ENCODE measurements around the gene ZFP36L2.

ZFP36L2 gene

DNA sequence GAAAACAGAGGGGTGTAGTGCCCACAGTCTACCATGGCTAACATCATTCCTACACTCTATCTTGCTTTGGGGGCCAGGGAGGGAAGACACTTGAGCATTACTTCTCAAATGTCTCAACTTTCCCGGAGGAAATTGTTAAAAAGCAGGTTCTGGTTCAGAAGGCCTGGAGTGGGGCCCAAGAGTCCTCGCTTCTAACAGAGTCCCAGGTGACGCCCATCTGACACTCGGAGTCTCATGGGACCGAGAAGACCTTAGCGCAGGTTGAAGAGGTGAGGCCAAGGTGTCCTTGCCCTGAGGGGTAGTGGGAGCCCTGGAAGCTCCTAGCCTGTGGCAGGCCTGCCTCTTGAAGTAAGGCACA is 40.1 kb downstream of the ZFP36L2 start:
- DNase-seq (ENCODE audit: low read depth): no peak

DNA sequence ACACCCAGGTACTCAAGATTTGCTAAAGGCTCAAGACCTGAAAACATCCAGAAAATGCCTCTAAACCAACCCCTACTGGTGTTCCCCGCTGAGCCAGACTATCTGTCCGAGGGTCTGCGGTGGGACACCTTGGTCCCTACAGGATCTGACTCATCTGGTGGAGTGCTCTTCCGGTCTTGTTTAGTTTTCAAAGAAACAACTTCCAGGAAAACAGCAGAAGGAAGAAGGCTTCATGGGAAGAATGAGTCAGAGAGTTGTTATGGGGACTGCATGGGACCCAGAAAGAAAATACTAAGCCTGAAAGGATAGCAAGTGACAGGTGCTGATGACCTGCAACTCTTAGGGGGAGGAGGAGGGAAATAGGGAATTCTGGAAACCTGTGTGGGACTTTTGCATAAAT is 41.3 kb downstream of the ZFP36L2 start:
- no peak for DNase-seq (ENCODE audit: low read depth)

DNA sequence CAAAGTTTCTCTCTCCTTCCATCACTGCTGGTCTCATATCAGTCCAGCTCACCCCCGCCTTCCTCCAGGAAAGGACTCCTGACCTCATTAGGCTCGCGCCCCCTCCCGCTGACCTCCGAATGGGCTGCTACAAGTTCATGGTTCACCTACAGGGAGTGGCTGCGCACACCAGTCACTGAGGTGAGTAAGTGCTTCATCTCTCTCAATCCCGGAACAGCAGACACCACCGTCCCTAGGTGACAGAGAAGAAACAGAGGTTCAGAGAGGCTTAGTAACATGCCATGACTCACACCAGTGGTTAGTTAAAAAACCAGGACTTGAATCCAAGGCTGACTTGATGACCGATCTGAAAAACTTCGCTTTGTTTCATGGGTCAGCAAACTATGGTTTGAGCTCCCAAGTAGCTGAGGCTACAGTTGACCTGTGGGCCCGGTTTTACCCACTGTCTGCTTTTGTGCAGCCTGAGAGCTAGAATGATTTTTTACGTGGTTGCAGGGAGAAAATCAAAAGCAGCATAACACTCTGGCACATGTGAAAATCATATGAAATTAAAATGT is 42.0 kb downstream of the ZFP36L2 start:
- DNase-seq (ENCODE audit: low read depth): no peak

DNA sequence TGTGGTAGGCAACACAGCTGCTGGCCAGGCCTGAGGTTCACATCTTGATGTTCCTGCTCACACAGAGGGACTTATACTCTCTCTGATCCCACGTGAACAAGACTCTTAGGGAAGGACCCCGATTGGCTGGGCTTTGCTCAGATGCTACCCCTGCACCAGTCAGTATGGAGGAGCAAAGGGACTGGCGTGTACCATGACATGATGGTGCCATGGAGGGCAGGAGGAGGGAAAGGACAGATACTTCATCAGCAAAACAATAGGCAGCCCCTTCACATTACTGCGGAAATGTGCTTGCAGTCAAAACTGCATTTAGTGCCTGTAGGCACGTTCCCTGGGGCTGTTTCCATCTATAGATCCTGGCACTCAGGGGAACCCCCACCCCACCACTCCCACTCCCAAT is 42.7 kb downstream of the ZFP36L2 start:
- no peak for DNase-seq (ENCODE audit: low read depth)

DNA sequence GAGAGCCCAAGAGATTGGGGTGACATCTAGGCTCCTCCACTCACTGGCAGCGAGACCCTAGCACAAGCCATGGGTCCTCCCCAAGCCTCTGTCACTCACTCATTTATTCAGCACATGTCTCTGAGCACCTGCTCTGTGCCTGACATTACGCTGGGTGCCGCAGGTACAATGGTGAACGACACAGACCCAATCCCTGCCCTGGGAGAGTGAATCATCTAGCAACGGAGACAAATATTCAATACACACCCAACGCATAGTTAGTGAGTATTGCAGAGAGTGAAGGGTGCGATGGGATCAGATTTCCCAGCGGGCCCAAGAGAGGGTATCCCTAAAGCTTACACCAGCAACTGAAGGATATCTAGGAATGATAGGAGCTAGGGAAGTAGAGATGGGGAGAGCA is 45.5 kb downstream of the ZFP36L2 start:
- no peak for DNase-seq (ENCODE audit: low read depth)

DNA sequence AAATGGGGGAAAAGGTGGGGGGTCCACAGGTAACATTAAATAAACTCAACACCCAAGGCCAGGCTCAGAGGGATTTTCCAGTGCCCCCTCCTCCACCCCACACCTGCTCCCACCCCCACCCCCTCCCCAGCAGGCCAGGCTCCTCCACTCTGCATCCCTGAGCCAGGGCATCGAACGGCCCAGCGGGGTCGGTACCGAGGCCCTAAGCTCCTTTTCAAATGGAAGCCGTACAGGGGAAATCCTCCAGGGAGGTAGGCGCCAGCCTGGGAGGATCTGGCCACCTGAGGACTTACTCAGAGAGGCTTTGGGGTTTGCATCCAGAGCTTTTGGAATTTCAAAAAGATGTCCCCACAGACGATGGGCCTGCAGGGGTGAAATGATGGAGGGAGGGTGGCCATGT is 46.5 kb downstream of the ZFP36L2 start:
- DNase-seq (ENCODE audit: low read depth): no peak

DNA sequence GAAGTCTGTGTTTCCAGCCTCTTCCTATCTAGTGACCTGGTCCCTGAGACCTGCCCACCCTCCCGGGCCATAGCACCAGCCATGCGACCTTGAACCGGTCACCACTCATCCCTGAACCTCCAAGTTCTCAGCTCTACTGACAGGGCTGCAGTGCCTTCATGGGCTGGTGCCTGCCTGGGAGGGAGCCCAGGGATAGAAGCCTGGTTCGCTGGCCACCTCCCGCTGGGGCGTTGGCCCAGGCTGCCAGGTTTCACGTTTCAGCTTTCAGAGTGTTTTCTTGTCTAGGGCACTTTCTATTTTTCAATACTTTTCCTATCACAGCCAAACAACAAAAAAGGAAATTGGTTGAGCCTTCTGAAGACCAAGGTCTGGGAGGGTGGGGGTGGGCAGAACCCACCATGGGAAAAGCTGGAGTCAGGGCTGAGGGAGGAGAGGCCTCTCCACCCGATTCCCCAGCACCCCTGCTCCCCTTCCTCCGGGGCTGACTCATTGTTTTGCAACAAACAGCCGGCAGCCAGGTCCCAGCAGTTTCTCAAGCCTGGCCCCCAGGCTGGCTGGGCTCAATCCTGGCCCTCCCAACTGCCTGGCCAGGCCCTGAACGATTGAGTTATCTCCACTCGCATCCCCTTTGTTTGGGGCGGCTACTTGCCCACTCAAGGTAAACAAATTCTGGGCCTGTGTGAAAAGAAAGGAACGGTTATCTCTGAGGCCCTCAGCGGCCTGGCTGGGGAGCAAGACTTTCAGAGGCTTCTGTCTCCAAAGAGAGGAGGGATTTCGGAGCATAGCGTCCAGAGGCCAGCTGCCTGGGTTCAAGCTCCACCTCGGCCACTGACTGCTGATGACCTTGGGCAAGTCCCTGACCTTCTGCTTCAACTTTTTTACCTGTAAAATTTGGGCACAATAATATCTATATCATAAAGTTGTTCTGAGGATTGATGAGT is 47.5 kb downstream of the ZFP36L2 start:
- no peak for DNase-seq (ENCODE audit: low read depth)

DNA sequence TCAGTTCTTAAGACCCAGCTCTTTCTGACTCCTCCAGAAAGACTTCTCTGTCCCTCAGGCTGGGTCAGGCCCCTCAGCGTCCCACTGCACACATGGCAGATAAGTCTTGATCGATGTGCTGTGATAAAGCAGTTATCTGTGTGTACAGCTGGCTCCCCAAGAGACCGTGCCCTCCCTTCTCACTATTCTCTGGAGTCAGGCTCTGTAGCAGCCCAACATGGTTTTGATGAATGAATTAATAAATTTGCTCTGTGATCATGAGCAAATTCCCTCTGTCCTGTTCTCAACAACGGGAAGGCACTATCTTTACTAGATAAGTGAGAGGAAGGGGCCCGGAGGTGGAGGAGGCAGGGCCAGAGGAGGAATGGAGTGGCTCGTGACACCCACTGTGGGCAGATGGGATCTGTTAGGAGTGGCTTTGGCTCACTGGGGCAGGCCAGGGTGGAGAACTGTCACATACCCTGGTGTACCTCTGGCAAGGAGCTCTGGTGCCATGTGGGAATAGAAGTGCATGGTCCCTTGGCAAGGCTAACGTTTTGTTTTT is 48.3 kb downstream of the ZFP36L2 start:
- no peak for DNase-seq (ENCODE audit: low read depth)

DNA sequence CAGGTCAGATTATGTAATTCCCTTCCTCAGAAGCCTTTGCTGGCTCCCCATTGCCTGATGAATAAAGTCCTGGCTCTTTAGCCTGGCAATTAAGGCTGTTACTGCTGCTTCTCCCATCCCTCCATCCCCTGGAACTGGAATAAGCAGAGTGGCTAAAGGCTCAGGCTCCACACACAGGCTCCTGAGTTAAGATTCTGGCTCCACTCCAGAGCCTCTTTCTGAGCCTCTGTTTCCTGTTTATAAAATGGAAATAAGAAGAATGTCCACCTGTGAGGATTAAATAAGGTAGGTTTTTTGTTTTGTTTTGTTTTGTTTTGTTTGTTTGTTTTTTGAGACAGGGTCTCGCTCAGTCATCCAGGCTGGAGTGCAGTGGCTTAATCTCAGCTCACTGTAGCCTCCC is 50.0 kb downstream of the ZFP36L2 start:
- DNase-seq (ENCODE audit: low read depth): no peak

DNA sequence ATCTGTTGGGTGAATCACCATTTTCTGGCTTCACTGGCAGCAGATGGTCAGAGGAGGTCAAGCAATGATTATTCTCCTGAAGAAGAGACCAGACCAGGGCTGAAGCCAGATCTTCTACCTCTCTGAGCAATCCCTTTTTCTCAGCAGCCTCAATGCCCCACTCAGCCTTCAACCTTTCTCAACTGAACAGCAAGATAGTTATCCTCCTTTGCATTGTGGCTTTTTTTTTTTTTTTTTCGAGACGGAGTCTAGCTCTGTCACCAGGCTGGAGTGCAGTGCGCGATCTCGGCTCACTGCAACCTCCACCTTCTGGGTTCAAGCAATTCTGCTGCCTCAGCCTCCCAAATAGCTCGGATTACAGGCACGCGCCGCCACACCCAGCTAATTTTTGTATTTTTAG is 50.5 kb downstream of the ZFP36L2 start:
- DNase-seq (ENCODE audit: low read depth): no peak

DNA sequence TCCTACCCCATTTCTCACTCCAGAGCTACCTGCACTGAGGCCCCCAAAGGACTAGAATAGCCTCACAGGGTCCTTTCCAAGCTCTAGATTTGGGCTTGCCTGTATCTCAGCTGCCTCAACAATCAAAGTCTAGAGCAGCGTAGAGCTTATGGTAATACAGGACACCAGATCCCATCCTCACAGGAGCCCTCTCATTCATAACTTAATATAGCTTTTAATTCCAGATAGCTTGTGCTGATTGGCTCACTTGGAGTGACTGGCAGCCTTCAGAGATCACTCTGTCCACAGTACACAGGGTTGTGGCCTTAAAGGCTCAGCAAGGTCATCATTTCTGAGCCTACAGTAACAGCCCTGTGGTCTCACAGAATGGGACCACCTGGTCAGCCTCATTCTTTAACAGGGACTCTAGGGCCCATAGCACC is 51.4 kb downstream of the ZFP36L2 start:
- DNase-seq (ENCODE audit: low read depth): no peak

DNA sequence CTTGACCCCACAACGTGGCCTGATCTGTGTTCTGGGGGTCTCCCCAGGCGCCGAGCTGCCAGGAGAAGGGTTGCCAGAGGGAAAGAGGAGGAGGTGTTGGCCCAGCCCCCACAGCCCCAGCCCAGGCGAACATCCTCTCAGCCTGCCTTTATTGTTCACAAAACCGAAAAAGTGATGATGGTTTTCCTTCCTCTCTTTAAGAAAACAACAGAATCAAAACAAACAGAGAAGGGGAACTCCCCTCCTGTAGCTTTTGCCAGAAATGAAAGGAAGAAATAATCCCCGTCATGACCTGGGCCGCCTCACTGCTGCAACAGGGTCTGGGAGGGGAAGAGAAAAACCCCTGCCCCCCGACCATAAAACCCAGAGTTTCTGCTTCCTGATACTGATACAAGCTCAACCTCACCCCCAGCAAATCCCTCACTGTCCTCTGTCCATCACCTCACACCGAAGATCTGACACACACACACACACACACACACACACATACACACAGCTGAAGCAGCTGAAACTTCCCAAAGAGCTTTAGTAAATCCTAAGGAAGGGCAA is 52.0 kb downstream of the ZFP36L2 start:
- DNase-seq (ENCODE audit: low read depth): peak; percentile 38
